ENCODE data around the gene SLC22A1. TPM values are rescaled to one million over a fixed set of nuclear protein-coding genes. Genes with fewer than 3 reads are reported as not detected.

The SLC22A1 gene
- 1 to 10 TPM; 1.4 to 2.6 (median 1.5) TPM for total RNA-seq

DNA sequence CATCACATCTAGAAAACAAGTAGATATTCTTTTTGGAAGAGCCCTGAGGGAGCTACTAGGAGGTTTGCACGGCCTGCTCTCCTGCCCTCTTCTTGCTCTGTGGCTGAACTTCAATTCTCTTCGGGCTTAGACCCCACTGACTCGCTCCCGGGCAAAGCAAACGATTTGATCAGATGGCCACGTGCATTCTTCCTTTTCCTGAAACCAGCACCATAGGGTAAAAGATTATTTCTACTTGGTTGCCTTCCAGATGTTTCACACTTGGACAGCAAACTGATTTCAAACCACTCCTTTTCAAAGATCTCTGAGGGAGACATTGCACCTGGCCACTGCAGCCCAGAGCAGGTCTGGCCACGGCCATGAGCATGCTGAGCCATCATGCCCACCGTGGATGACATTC lies at the start of gene SLC22A1:
Gene SLC22A1, plus strand, starts transcription at position 258 of the 400 bp plus-strand sequence. Its CDS starts 121 bp downstream, at position 379.
- TF ChIP-seq, protein P1, sequence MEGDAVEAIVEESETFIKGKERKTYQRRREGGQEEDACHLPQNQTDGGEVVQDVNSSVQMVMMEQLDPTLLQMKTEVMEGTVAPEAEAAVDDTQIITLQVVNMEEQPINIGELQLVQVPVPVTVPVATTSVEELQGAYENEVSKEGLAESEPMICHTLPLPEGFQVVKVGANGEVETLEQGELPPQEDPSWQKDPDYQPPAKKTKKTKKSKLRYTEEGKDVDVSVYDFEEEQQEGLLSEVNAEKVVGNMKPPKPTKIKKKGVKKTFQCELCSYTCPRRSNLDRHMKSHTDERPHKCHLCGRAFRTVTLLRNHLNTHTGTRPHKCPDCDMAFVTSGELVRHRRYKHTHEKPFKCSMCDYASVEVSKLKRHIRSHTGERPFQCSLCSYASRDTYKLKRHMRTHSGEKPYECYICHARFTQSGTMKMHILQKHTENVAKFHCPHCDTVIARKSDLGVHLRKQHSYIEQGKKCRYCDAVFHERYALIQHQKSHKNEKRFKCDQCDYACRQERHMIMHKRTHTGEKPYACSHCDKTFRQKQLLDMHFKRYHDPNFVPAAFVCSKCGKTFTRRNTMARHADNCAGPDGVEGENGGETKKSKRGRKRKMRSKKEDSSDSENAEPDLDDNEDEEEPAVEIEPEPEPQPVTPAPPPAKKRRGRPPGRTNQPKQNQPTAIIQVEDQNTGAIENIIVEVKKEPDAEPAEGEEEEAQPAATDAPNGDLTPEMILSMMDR (IDR thresholded peaks at IDR 0.05; ENCODE audit: low read depth): no peak

DNA sequence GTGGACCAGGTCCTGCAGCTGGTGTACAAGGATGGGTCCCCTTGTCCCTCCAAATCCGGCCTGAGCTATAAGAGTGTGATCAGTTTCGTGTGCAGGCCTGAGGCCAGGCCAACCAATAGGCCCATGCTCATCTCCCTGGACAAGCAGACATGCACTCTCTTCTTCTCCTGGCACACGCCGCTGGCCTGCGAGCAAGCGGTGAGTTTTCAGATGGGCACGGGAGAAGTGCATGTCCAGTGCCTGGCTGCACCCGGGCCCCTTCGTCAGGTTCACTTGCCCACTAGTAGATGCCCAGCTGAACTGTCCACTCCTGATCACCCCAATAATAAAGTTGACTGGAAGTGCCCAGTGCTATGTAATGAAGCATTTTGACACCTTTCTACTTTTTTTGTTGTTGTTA lies 48.3 kb upstream of the SLC22A1 start:
- TF ChIP-seq, protein P1 (IDR thresholded peaks at IDR 0.05; ENCODE audit: low read depth): no peak

DNA sequence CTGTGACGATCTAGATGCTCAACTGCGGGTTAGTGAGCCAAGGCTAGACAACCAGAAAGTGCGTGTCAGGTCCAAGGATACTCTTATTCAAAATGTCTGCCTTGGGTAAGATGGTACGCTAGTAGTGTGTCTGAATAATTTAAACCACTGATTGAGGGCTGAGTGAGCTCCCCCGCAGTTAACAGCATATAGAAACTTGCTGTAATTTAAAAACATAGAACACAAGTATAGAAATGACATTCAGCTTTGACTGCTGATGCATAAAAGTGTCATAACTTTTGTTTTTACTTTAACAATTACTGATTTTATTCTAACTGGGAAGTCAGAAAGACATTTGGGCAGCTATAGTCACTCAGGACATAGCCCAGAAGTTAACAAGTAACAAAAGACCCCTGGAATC lies 45.6 kb upstream of the SLC22A1 start:
- TF ChIP-seq, protein P1 (IDR thresholded peaks at IDR 0.05; ENCODE audit: low read depth): no peak

DNA sequence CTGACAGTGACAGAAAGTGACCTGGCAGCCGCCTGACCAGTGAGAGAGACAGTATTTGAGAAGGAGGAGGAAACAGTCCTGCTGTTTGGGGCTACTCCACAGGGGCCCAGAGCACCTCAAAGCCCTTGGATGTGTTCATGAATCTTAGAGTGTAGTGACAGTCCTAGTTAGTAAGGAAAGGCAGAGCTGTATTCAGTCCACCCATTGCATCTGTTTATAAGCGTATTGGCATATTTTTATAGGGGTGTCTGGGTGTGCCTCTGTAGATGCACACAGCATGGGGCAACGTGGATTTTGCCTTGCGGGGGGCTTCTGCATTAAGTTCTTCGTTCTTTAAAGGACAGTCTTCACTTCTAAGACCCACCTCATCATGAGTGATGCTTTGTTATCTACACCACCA lies 44.6 kb upstream of the SLC22A1 start:
- TF ChIP-seq, protein P1 (IDR thresholded peaks at IDR 0.05; ENCODE audit: low read depth): no peak

DNA sequence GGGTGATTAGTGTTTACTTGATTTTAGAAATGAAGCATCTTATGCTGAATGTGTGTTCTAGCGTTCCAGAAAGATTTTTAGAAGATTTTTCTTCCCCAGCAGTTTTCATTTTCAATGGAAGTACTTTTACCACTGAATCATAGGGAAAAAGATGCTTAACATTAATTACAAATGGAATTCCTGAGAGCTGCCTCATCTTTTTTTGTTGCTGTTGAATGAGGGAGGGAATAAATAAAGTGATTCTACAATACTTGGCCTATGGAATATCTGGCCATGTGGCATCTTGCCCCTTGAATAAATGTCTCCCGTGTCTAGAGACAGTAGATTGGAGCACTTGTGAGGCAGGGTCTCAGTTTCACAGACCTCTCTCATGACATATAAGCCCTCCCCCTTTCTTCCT lies 44.1 kb upstream of the SLC22A1 start:
- TF ChIP-seq, protein P1 (IDR thresholded peaks at IDR 0.05; ENCODE audit: low read depth): no peak

DNA sequence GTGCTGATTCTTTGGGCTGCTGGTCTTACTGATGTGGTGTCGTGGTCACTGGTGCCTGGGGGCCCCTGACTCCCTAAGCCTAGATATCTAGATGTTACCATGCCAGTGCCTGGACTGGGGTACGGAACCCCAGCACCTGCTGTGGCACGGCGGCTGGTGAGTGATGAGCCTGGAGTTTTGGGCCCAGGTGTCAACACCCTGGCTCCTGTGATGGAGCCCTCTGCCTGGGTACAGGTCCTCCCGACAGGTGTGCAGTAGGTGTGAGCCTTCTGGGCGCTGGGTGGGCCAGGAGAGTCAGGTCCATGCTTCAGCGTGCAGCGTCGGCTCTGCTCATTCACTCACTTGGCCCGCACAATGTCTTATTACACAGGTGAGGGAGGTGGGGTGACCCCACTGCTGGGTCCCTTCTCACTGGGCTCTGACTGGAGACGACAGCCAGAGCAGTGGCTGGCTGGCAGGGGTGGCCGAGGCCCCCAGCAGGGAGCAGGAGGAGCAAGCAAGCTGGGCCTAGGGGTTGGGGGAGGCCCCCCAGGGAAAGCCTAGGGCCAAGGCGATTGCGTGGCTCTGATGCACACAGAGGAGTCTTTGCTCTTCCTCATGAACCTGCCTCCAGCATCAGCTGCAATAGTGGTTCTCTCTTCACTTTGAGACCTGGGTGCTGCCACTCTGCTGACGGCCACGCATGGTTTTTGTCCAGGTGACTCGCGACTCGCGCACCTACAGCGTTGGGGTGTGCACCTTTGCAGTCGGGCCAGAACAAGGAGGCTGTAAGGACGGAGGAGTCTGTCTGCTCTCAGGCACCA lies 42.5 kb upstream of the SLC22A1 start:
- TF ChIP-seq, protein P1 (IDR thresholded peaks at IDR 0.05; ENCODE audit: low read depth): no peak

DNA sequence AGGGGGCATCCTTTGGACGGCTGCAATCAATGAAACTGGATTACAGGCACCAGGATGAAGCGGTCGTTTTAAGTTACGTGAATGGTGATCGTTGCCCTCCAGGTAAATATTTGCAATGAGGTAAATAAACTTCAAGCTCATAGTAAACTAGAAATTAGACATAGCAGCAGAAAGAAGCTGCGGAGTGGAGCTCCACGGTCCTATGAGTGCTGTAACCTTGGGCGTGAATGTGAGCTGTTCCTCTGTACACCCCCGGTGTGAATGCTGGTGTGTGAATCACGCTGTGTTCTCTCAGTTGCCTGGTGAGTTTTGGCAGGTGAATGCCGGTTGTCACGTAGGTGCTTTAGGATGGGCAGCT lies 42.0 kb upstream of the SLC22A1 start:
- TF ChIP-seq, protein P1 (IDR thresholded peaks at IDR 0.05; ENCODE audit: low read depth): no peak
